ENCODE data around the gene HOXA5.

Gene HOXA5

GRCh38 chr7:27165996-27166530 lies 22.6 kb upstream of the HOXA5 start:
- Histone ChIP-seq H3K4me2 (ENCODE audit: low read depth, low read length) (no peak overlapping the region), H3F3A (ENCODE audit: insufficient read depth, low read length) (no peaks in the 10 kb centered on the region), H3K27ac (ENCODE audit: low read length) (no peak overlapping the region), H3K4me3 (ENCODE audit: low read length) (no peak overlapping the region), H3K9me2 (replicated peaks; ENCODE audit: insufficient read depth, low read length) (no peaks in the 10 kb centered on the region), H3K4me1 (ENCODE audit: low read length) (no peaks in the 10 kb centered on the region), H3K27me3 (replicated peaks; ENCODE audit: insufficient read depth, low read length) (peaks cover 91% of the 10 kb centered on the region), H3K9me3 (replicated peaks; ENCODE audit: insufficient read depth, low read length) (no peaks in the 10 kb centered on the region), H3K9ac (ENCODE audit: low read length) (no peak overlapping the region), H4K20me1 (ENCODE audit: insufficient read depth, low read length) (no peaks in the 10 kb centered on the region), H3K79me2 (ENCODE audit: low read length) (no peaks in the 10 kb centered on the region), H2AFZ (ENCODE audit: low read length) (no peak overlapping the region), H3K36me3 (replicated peaks; ENCODE audit: insufficient read depth, low read length) (no peaks in the 10 kb centered on the region)
- TF ChIP-seq EZH2 (optimal IDR thresholded peaks at IDR 0.05; ENCODE audit: low read depth, low read length) (no peak), EZH2phosphoT487 (IDR thresholded peaks at IDR 0.05; ENCODE audit: low read length) (no peak), CTCF (IDR thresholded peaks at IDR 0.05; ENCODE audit: low read length) (no peak)
- no peak for DNase-seq

- H3F3A ChIP-seq (ENCODE audit: insufficient read depth, low read length), result no peaks in the 10 kb centered on the region
- no peak within 1 kb of the TSS for H3K27ac ChIP-seq (ENCODE audit: low read length)
- H3K27me3 ChIP-seq (replicated peaks; ENCODE audit: insufficient read depth, low read length), result peaks cover 88% of the 10 kb centered on the region
- no peaks in the 10 kb centered on the region for H3K36me3 ChIP-seq (replicated peaks; ENCODE audit: insufficient read depth, low read length)
- H3K9ac ChIP-seq (ENCODE audit: low read length), result no peak within 1 kb of the TSS
- 0 out of 2 replicates have a peak, but pooled peaks cover under 1% of the 10 kb centered on the region for H3K4me1 ChIP-seq (ENCODE audit: low read length)
- no peaks in the 10 kb centered on the region for H3K9me2 ChIP-seq (replicated peaks; ENCODE audit: insufficient read depth, low read length)
- H3K9me3 ChIP-seq (replicated peaks; ENCODE audit: insufficient read depth, low read length), result no peaks in the 10 kb centered on the region
- no peaks in the 10 kb centered on the region for H4K20me1 ChIP-seq (ENCODE audit: insufficient read depth, low read length)
- H3K79me2 ChIP-seq (ENCODE audit: low read length), result no peaks in the 10 kb centered on the region
- no peak within 1 kb of the TSS for H3K4me2 ChIP-seq (ENCODE audit: low read depth, low read length)
- TF ChIP-seq EZH2phosphoT487 (IDR thresholded peaks at IDR 0.05; ENCODE audit: low read length) (no peak), EZH2 (optimal IDR thresholded peaks at IDR 0.05; ENCODE audit: low read depth, low read length) (no peak), CTCF (IDR thresholded peaks at IDR 0.05; ENCODE audit: low read length) (no peak)
- DNase-seq, result no peak
- no peak within 1 kb of the TSS for H2AFZ ChIP-seq (ENCODE audit: low read length)
- H3K4me3 ChIP-seq (ENCODE audit: low read length), result no peak within 1 kb of the TSS
These were observed 21.9 kb upstream of the HOXA5 start, which contains the start of gene HOXA9 for GRCh38 chr7:27165089-27165995. HOXA9 (minus strand) TSS chr7:27165537; CDS start chr7:27165457, 80 bp downstream.

GRCh38 chr7:27164367-27165088 lies 21.0 kb upstream of the HOXA5 start:
- Histone ChIP-seq H3F3A (ENCODE audit: insufficient read depth, low read length) (no peaks in the 10 kb centered on the region), H3K27ac (ENCODE audit: low read length) (no peak overlapping the region), H3K4me1 (ENCODE audit: low read length) (0 out of 2 replicates have a peak, but pooled peaks cover 4% of the 10 kb centered on the region), H3K27me3 (replicated peaks; ENCODE audit: insufficient read depth, low read length) (peaks cover 91% of the 10 kb centered on the region), H3K79me2 (ENCODE audit: low read length) (no peaks in the 10 kb centered on the region), H3K9ac (ENCODE audit: low read length) (no peak overlapping the region), H3K4me2 (ENCODE audit: low read depth, low read length) (no peak overlapping the region), H3K9me3 (replicated peaks; ENCODE audit: insufficient read depth, low read length) (no peaks in the 10 kb centered on the region), H4K20me1 (ENCODE audit: insufficient read depth, low read length) (no peaks in the 10 kb centered on the region), H3K36me3 (replicated peaks; ENCODE audit: insufficient read depth, low read length) (no peaks in the 10 kb centered on the region), H3K9me2 (replicated peaks; ENCODE audit: insufficient read depth, low read length) (no peaks in the 10 kb centered on the region), H2AFZ (ENCODE audit: low read length) (no peak overlapping the region), H3K4me3 (ENCODE audit: low read length) (no peak overlapping the region)
- DNase-seq, result no peak
- TF ChIP-seq EZH2phosphoT487 (IDR thresholded peaks at IDR 0.05; ENCODE audit: low read length) (no peak), EZH2 (optimal IDR thresholded peaks at IDR 0.05; ENCODE audit: low read depth, low read length) (no peak), CTCF (IDR thresholded peaks at IDR 0.05; ENCODE audit: low read length) (no peak)

All from MM.1S (cell line).